Retinal pigment epithelial cell (primary cell): Measurements from ENCODE around the gene CCRL2.

Source experiments
- DNase-seq: peaks from one replicate; pipeline ENCODE4 v3.0.0-alpha.2; 2010; ENCODE audit warnings: low read depth
- H3K4me3 ChIP-seq: 2 replicates; pipeline ENCODE4 v1.5.1; 2011; ENCODE audit warnings: mild to moderate bottlenecking, low read length, control low read depth, moderate library complexity
- TF ChIP-seq, protein P1 (sequence below): conservative IDR thresholded peaks from 2 replicates; pipeline ENCODE4 v1.5.1; 2011; ENCODE audit warnings: low read depth, low read length, control low read depth, inconsistent platforms

The CCRL2 gene

DNA sequence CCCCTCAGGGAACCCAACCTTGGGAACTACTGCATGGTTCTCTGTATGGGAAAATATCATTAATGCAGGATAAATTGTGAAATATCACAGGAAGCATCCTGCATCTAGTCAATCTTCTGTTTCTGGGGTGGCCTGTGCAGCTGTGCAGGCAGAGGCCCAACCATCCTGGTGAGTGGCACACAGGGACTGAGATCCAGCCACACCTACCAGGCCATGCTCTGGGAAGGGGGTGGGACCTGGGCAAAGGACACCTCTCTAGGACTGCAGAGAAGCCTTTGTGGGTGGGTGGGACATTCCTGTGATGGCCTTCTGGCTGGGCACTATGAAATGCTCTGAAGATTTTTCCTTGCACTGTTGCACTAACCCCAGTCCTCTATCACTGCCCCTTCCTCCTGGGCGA, 26.8 kb downstream of the CCRL2 start:
- no peak overlapping the region for H3K4me3 ChIP-seq
- DNase-seq = no peak
- TF ChIP-seq, protein P1, sequence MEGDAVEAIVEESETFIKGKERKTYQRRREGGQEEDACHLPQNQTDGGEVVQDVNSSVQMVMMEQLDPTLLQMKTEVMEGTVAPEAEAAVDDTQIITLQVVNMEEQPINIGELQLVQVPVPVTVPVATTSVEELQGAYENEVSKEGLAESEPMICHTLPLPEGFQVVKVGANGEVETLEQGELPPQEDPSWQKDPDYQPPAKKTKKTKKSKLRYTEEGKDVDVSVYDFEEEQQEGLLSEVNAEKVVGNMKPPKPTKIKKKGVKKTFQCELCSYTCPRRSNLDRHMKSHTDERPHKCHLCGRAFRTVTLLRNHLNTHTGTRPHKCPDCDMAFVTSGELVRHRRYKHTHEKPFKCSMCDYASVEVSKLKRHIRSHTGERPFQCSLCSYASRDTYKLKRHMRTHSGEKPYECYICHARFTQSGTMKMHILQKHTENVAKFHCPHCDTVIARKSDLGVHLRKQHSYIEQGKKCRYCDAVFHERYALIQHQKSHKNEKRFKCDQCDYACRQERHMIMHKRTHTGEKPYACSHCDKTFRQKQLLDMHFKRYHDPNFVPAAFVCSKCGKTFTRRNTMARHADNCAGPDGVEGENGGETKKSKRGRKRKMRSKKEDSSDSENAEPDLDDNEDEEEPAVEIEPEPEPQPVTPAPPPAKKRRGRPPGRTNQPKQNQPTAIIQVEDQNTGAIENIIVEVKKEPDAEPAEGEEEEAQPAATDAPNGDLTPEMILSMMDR = no peak

GRCh38 chr3:46435081-46435726, 28.1 kb downstream of the CCRL2 start:
- DNase-seq = no peak
- TF ChIP-seq, protein P1 = no peak

GRCh38 chr3:46438831-46439230, 31.8 kb downstream of the CCRL2 start:
- TF ChIP-seq, protein P1 = no peak
- H3K4me3 ChIP-seq = no peak overlapping the region
- DNase-seq = no peak

More at GRCh38 chr3:46435081-46435726, 28.1 kb downstream of the CCRL2 start:
- no peak overlapping the region for H3K4me3 ChIP-seq

- TF ChIP-seq, protein P1 = no peak
- no peak overlapping the region for H3K4me3 ChIP-seq
- DNase-seq = no peak
Observed at GRCh38 chr3:46440531-46441294, 33.7 kb downstream of the CCRL2 start.

DNA sequence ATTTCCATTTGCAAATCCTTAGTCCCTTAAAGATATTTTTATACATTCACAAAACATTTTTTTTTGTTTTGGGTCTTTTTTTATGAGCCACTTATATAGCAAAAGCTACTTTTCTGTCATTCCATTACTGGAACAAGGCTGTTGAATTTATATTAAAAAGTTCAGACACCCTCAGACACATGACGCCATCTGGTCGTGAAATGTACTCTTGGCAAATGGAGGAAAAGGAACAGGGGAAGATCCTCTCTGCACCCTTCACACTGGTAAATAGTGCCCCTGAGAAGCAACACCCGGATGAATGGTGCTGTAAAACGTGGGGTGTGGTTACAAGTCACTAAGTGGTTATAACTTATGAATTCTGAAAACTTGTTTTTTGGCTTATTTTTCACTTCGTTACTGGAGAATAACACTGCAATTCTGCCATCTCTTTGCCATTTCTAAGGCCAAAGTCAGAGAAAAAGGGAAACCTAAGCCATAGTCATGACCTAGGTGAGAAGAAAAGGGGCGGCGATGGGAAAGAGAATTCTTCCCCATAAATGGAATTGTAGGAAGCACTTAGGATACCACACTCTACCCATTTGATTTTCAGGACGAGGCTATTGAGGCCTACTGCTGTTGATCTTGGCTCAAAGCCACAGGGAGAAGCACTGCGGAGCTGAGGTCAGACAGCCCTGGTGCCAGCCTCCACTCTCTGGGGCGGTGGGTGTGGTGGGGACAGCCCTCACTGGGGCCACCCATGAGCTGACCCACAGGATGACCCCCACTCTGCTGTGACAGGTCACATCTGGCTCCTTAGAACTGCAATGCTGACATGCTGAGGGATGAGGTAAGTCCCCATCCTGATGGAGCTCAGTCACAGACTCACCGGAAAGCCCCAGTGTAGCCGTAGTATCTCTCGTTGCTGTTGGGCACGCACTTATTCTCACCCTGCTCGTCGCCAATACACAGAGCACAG, 35.8 kb downstream of the CCRL2 start:
- DNase-seq = no peak
- TF ChIP-seq, protein P1 = no peak
- no peak overlapping the region for H3K4me3 ChIP-seq

DNA sequence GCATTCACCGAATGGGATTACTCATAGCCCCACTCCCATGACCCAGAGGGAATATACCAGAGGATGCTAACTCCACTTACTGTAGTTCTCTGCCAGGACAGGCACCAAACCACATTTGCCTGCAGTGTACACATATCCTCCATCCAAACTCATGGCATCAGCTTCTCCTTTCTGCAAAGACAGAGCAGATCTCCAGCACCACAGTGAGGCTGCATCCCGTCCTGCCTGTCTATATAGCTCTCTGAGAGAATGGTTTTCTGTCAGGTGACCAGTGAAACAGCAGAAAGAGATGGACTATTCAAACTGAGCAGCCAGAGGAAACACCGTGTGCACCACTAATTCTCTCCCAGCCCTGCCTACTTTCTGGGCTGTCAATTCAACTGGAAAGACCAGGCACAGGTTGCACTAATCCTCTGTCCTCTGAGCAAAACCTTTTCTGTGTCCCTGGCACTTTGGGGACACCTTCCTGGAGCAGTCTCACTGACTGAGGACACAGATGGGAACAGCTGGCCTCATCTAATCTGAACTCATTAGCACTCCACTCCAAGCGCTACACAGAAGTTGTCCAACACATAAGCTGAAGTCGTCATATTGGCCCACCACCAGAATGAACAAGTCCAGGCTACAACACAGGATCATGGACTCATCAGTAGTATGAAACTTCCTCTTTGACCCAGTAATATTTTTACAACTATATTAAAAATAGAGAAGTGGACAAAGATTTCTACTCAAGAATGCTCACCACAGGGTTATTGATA, 40.3 kb downstream of the CCRL2 start:
- no peak overlapping the region for H3K4me3 ChIP-seq
- no peak for DNase-seq
- TF ChIP-seq, protein P1 = no peak
